Measurements from ENCODE around the gene DOCK8. TPM values are rescaled to one million over a fixed set of nuclear protein-coding genes. Genes with fewer than 3 reads are reported as not detected.
"Not testable (repeated sequence)": the region's sequence is repeated elsewhere in the genome, so short reads cannot be mapped to it uniquely, and the experiment has no call there.

Gene DOCK8
- total RNA-seq, 3 donors from 2014 or later: 80.6 to 83.4 (median 80.8) TPM

GRCh38 chr9:401223-401622, 186.6 kb downstream of the DOCK8 start:
- H3K36me3 Mint-ChIP-seq (ENCODE audit: insufficient read depth): peaks cover 57% of the 10 kb centered on the region
- DNase-seq (no peak), ATAC-seq (no peak)
- H3K27me3 Mint-ChIP-seq (ENCODE audit: low read depth): no peaks in the 10 kb centered on the region
- H3K4me3 Mint-ChIP-seq: no peak overlapping the region
- no peaks in the 10 kb centered on the region for H3K4me1 Mint-ChIP-seq (ENCODE audit: low read depth)
- no peaks in the 10 kb centered on the region for H3K9me3 Mint-ChIP-seq

GRCh38 chr9:404234-404633, 189.6 kb downstream of the DOCK8 start:
- ATAC-seq: no peak
- Mint-ChIP-seq H3K27me3 (ENCODE audit: low read depth) (no peaks in the 10 kb centered on the region), H3K4me3 (no peak overlapping the region), H3K36me3 (ENCODE audit: insufficient read depth) (peaks cover 71% of the 10 kb centered on the region), H3K4me1 (ENCODE audit: low read depth) (no peaks in the 10 kb centered on the region), H3K9me3 (peaks cover 5% of the 10 kb centered on the region)
- no peak for DNase-seq

DNA sequence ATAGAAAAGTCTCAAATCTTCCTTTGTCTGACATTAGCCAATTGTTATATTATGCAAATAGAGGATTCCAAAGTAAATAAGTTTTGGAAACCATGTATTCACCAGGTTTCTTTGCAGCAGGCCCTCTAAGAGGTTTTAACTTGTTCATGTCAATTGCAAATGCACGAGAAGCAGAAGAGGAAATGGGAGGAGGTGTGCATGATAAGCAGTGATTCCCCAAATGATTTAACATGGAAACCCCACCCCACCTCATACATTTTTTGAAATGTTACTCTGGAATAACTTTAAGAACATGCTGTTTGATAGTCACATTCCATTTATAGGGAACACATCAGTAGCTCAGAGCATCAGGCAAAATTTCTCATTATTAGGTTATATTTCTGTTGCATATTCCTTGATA, 190.7 kb downstream of the DOCK8 start:
- Mint-ChIP-seq H3K4me3 (no peak overlapping the region), H3K4me1 (ENCODE audit: low read depth) (no peaks in the 10 kb centered on the region), H3K27me3 (ENCODE audit: low read depth) (no peaks in the 10 kb centered on the region), H3K9me3 (peaks cover 5% of the 10 kb centered on the region), H3K36me3 (ENCODE audit: insufficient read depth) (peaks cover 68% of the 10 kb centered on the region)
- DNase-seq (no peak), ATAC-seq (no peak)

GRCh38 chr9:406886-407654, 192.4 kb downstream of the DOCK8 start:
- ATAC-seq (no peak), DNase-seq (no peak)
- H3K4me1 Mint-ChIP-seq (ENCODE audit: low read depth): no peaks in the 10 kb centered on the region
- H3K27me3 Mint-ChIP-seq (ENCODE audit: low read depth): no peaks in the 10 kb centered on the region
- no peak overlapping the region for H3K4me3 Mint-ChIP-seq
- peaks cover 60% of the 10 kb centered on the region for H3K36me3 Mint-ChIP-seq (ENCODE audit: insufficient read depth)
- peaks cover 5% of the 10 kb centered on the region for H3K9me3 Mint-ChIP-seq

DNA sequence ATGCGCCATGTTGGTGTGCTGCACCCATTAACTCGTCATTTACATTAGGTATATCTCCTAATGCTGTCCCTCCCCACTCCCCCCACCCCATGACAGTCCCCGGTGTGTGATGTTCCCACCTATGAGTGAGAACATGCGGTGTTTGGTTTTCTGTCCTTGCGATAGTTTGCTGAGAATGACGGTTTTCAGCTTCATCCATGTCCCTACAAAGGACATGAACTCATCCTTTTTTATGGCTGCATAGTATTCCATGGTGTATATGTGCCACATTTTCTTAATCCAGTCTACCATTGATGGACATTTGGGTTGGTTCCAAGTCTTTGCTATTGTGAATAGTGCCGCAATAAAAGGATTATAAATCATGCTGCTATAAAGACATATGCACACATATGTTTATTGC, 195.0 kb downstream of the DOCK8 start:
- not testable (repeated sequence) for H3K27me3 Mint-ChIP-seq (ENCODE audit: low read depth); ATAC-seq; DNase-seq; H3K9me3 Mint-ChIP-seq; H3K4me1 Mint-ChIP-seq (ENCODE audit: low read depth); H3K4me3 Mint-ChIP-seq
- peaks cover 57% of the 10 kb centered on the region for H3K36me3 Mint-ChIP-seq (ENCODE audit: insufficient read depth)

GRCh38 chr9:414595-414994, 199.9 kb downstream of the DOCK8 start:
- Mint-ChIP-seq H3K36me3 (ENCODE audit: insufficient read depth) (peaks cover 42% of the 10 kb centered on the region), H3K4me1 (ENCODE audit: low read depth) (no peaks in the 10 kb centered on the region), H3K27me3 (ENCODE audit: low read depth) (no peaks in the 10 kb centered on the region), H3K4me3 (no peak overlapping the region), H3K9me3 (no peaks in the 10 kb centered on the region)
- no peak for ATAC-seq
- no peak for DNase-seq

DNA sequence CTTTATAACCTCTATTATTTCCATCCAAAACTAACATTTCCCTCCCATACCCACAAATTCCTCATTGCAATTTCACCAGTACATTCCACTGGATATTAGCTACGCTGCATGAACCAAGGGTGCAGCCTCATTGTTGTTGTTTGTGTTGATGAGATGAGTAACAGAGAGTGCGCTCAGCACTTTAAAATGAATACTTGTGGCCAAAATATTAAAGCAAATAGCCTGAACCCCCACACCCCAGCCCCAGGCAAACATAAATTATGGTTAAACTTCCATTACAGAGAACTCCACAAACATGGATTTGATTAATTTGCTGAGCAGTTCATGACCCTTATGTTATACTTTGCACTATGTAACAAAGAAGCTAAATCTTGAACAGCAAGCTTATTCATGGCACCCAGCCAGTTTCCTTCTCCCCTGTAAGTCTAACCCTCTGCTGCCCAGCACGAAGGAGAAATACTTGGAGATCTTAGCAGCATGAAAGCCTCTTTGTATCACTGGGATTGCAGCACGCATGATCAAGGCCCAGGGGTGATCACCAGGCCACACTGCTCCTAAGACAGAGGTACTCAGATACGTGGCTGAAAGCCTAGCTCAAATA, 205.0 kb downstream of the DOCK8 start:
- ATAC-seq (no peak), DNase-seq (no peak)
- Mint-ChIP-seq H3K27me3 (ENCODE audit: low read depth) (no peaks in the 10 kb centered on the region), H3K4me3 (no peak overlapping the region), H3K9me3 (no peaks in the 10 kb centered on the region), H3K4me1 (ENCODE audit: low read depth) (no peaks in the 10 kb centered on the region), H3K36me3 (ENCODE audit: insufficient read depth) (peaks cover 51% of the 10 kb centered on the region)

- no peaks in the 10 kb centered on the region for H3K9me3 Mint-ChIP-seq
- ATAC-seq (no peak), DNase-seq (no peak)
- H3K4me3 Mint-ChIP-seq: no peak overlapping the region
- no peaks in the 10 kb centered on the region for H3K27me3 Mint-ChIP-seq (ENCODE audit: low read depth)
- H3K36me3 Mint-ChIP-seq (ENCODE audit: insufficient read depth): peaks cover 44% of the 10 kb centered on the region
- H3K4me1 Mint-ChIP-seq (ENCODE audit: low read depth): no peaks in the 10 kb centered on the region
These were observed 207.2 kb downstream of the DOCK8 start for GRCh38 chr9:421896-422295.

- Mint-ChIP-seq H3K36me3 (ENCODE audit: insufficient read depth) (peaks cover 35% of the 10 kb centered on the region), H3K9me3 (no peaks in the 10 kb centered on the region), H3K4me3 (no peak overlapping the region), H3K27me3 (ENCODE audit: low read depth) (no peaks in the 10 kb centered on the region), H3K4me1 (ENCODE audit: low read depth) (no peaks in the 10 kb centered on the region)
- no peak for DNase-seq
- ATAC-seq: peak in 1 of 2 donors; percentile 32
These were observed 211.6 kb downstream of the DOCK8 start for GRCh38 chr9:426264-426663.

GRCh38 chr9:426976-427375, 212.3 kb downstream of the DOCK8 start:
- no peaks in the 10 kb centered on the region for H3K27me3 Mint-ChIP-seq (ENCODE audit: low read depth)
- no peaks in the 10 kb centered on the region for H3K9me3 Mint-ChIP-seq
- ATAC-seq (no peak), DNase-seq (no peak)
- no peak overlapping the region for H3K4me3 Mint-ChIP-seq
- peaks cover 32% of the 10 kb centered on the region for H3K36me3 Mint-ChIP-seq (ENCODE audit: insufficient read depth)
- no peaks in the 10 kb centered on the region for H3K4me1 Mint-ChIP-seq (ENCODE audit: low read depth)

DNA sequence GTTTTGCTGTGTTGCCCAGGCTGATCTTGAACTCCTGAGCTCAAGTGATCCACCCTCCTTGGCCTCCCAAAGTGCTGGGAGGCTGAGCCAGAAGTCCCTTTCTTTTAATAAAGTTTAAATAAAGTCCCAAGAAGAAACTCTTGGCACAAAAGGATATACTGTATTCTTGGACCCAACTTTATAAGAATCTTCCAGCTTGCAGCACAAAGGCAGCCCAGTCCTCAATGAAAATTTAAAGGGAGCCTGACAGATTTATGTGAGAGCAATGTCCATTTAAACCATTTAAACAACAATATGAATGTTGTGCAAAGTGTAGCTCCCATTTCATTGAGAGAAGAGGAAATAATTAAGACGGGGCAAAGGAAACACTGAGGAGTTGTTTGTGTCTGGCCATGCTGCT, 217.0 kb downstream of the DOCK8 start:
- no peak for ATAC-seq
- H3K4me1 Mint-ChIP-seq (ENCODE audit: low read depth): no peaks in the 10 kb centered on the region
- H3K4me3 Mint-ChIP-seq: no peak overlapping the region
- no peaks in the 10 kb centered on the region for H3K27me3 Mint-ChIP-seq (ENCODE audit: low read depth)
- peaks cover 50% of the 10 kb centered on the region for H3K36me3 Mint-ChIP-seq (ENCODE audit: insufficient read depth)
- no peaks in the 10 kb centered on the region for H3K9me3 Mint-ChIP-seq
- DNase-seq: no peak

- DNase-seq (no peak), ATAC-seq (no peak)
- Mint-ChIP-seq H3K4me1 (ENCODE audit: low read depth) (no peaks in the 10 kb centered on the region), H3K9me3 (no peaks in the 10 kb centered on the region), H3K4me3 (no peak overlapping the region), H3K36me3 (ENCODE audit: insufficient read depth) (peaks cover 62% of the 10 kb centered on the region), H3K27me3 (ENCODE audit: low read depth) (no peaks in the 10 kb centered on the region)
These were observed 221.8 kb downstream of the DOCK8 start for GRCh38 chr9:436482-436881.

DNA sequence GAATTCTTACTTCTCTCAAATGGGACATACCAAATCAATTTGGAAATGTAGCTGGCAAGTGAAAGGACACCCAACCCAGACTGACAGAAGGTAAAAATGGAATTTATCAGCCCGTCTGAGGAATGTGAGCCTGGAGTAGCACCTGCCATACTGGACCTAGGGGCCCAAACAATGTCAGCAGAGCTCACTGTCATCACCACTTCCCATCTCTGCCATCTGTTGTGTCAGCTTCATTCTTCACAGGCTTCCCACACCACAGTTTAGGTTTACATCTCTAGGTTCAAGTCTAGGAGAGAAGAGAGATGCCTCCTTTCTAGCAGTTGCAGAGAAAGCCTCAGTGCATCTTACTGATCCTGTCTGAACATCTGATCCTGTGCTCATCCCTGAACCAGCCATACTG, 222.4 kb downstream of the DOCK8 start:
- no peak for DNase-seq
- Mint-ChIP-seq H3K36me3 (ENCODE audit: insufficient read depth) (peaks cover 61% of the 10 kb centered on the region), H3K9me3 (no peaks in the 10 kb centered on the region), H3K27me3 (ENCODE audit: low read depth) (no peaks in the 10 kb centered on the region), H3K4me3 (no peak overlapping the region), H3K4me1 (ENCODE audit: low read depth) (no peaks in the 10 kb centered on the region)
- no peak for ATAC-seq

DNA sequence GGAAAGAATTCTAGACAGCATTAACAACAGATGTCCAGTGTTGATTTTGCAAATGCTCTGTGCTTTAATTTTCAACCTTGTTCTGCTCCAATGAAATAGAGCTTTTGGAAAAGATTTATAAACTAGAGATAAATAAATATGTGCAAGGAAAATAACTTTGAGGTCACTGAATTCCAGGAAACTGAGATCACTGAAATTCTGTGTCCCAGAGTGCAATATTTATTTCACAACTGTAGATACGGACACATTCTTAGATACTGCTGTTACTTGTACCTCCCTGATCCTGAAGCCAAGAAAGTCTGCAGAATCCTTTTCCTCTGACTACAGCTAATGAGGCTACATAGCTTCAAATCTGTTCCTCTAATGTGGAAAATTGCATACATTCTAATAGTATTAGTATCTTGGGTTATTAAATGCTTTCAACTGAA, 222.9 kb downstream of the DOCK8 start:
- Mint-ChIP-seq H3K4me3 (no peak overlapping the region), H3K36me3 (ENCODE audit: insufficient read depth) (peaks cover 61% of the 10 kb centered on the region), H3K9me3 (no peaks in the 10 kb centered on the region), H3K4me1 (ENCODE audit: low read depth) (no peaks in the 10 kb centered on the region), H3K27me3 (ENCODE audit: low read depth) (no peaks in the 10 kb centered on the region)
- no peak for DNase-seq
- no peak for ATAC-seq

DNA sequence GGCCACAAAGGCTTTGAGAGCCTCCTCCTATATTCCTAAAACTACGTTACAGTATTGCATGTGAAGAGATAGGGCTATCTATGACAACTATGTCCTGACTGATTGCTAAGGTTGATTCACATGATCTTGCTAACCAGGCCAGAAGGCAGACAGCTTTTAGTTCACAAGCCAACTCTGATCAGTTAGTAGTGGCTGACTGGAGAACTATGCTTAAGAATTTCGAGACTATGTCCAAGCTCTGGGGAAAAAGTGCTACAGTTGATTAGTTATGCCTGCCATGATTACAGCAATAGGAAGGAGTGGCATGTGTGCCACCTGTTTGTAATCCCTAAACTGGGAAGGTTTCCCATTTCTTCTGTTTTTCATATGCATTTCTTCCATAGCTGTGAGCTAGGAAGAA, 223.4 kb downstream of the DOCK8 start:
- DNase-seq: no peak
- Mint-ChIP-seq H3K36me3 (ENCODE audit: insufficient read depth) (peaks cover 60% of the 10 kb centered on the region), H3K9me3 (no peaks in the 10 kb centered on the region), H3K4me3 (no peak overlapping the region), H3K27me3 (ENCODE audit: low read depth) (no peaks in the 10 kb centered on the region), H3K4me1 (ENCODE audit: low read depth) (no peaks in the 10 kb centered on the region)
- ATAC-seq: no peak

All from activated T-cell treated with anti-CD3 and anti-CD28 coated beads, Interleukin-2, amount 50 U/mL, for 4 hours (primary cell).